Activated T-cell treated with anti-CD3 and anti-CD28 coated beads, Interleukin-2, amount 50 U/mL, for 24 hours (primary cell): ENCODE measurements around the gene HSPA1B.
A peak's percentile ranks its signal among the peaks of the same experiment; 100 is the strongest.

Experiments
- DNase-seq: peaks from one replicate; pipeline ENCODE4 v3.0.0-alpha.2; 2020
- H3K27ac Mint-ChIP-seq: 2 replicates; pipeline ENCODE4 v1.8.0; 2020; ENCODE audit warnings: mild to moderate bottlenecking, mixed read lengths
- H3K27me3 Mint-ChIP-seq: 2 replicates; pipeline ENCODE4 v1.8.0; 2020; ENCODE audit warnings: mixed read lengths
- H3K36me3 Mint-ChIP-seq: 2 replicates; pipeline ENCODE4 v1.8.0; 2020; ENCODE audit warnings: low read depth, mixed read lengths
- H3K4me1 Mint-ChIP-seq: 2 replicates; pipeline ENCODE4 v1.8.0; 2020; ENCODE audit warnings: low read depth, mixed read lengths
- H3K4me3 Mint-ChIP-seq: 2 replicates; pipeline ENCODE4 v1.8.0; 2020; ENCODE audit warnings: mild to moderate bottlenecking, moderate library complexity, mixed read lengths
- H3K9me3 Mint-ChIP-seq: 2 replicates; pipeline ENCODE4 v1.8.0; 2020; ENCODE audit warnings: mixed read lengths

The HSPA1B gene

DNA sequence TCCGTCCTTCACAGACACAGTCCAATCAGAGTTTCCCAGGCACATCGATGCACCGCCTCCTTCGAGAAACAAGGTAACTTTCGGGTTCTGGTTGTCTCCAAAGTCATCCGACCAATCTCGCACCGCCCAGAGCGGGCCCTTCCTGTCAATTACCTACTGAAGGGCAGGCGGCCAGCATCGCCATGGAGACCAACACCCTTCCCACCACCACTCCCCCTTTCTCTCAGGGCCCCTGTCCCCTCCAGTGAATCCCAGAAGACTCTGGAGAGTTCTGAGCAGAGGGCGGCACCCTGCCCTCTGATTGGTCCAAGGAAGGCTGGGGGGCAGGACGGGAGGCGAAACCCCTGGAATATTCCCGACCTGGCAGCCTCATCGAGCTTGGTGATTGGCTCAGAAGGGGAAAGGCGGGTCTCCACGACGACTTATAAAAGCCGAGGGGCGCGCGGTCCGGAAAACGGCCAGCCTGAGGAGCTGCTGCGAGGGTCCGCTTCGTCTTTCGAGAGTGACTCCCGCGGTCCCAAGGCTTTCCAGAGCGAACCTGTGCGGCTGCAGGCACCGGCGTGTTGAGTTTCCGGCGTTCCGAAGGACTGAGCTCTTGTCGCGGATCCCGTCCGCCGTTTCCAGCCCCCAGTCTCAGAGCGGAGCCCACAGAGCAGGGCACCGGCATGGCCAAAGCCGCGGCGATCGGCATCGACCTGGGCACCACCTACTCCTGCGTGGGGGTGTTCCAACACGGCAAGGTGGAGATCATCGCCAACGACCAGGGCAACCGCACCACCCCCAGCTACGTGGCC, at the start of gene HSPA1B:
Gene HSPA1B, plus strand, starts transcription at position 453 of the 794 bp plus-strand sequence. Its CDS starts 213 bp downstream, at position 666.
- H3K27ac Mint-ChIP-seq, result peak within 1 kb of the TSS; percentile 97
- no peaks in the 10 kb centered on the region for H3K9me3 Mint-ChIP-seq
- H3K4me1 Mint-ChIP-seq, result peaks cover 54% of the 10 kb centered on the region
- H3K36me3 Mint-ChIP-seq, result peaks cover 27% of the 10 kb centered on the region
- H3K4me3 Mint-ChIP-seq, result peak within 1 kb of the TSS; percentile 93
- DNase-seq, result peak; percentile 91
- no peaks in the 10 kb centered on the region for H3K27me3 Mint-ChIP-seq

DNA sequence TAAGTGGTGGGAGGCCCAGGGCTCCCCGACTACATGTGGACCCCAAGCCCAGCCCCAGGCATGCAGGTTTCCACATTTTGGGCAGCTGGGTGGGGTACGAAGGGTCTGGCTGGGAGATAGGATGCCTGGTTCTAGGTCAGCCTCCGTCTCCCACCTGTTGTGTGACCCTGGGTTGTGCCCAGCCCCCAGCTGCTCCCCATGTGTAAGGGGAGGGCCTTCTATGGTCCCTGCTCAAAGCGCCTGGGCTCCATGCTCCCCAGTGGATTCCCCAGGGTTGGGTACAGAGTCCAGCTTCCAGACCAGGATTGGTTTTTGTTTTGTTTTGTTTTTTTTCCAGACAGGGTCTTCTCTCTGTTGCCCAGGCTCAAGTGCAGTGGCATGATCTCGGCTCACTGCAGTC, 49.3 kb upstream of the HSPA1B start:
- Mint-ChIP-seq H3K4me3 (no peak overlapping the region), H3K27me3 (no peaks in the 10 kb centered on the region), H3K27ac (peak overlapping the region; percentile 71), H3K9me3 (no peaks in the 10 kb centered on the region), H3K4me1 (peaks cover 35% of the 10 kb centered on the region), H3K36me3 (peaks cover 60% of the 10 kb centered on the region)
- no peak for DNase-seq

DNA sequence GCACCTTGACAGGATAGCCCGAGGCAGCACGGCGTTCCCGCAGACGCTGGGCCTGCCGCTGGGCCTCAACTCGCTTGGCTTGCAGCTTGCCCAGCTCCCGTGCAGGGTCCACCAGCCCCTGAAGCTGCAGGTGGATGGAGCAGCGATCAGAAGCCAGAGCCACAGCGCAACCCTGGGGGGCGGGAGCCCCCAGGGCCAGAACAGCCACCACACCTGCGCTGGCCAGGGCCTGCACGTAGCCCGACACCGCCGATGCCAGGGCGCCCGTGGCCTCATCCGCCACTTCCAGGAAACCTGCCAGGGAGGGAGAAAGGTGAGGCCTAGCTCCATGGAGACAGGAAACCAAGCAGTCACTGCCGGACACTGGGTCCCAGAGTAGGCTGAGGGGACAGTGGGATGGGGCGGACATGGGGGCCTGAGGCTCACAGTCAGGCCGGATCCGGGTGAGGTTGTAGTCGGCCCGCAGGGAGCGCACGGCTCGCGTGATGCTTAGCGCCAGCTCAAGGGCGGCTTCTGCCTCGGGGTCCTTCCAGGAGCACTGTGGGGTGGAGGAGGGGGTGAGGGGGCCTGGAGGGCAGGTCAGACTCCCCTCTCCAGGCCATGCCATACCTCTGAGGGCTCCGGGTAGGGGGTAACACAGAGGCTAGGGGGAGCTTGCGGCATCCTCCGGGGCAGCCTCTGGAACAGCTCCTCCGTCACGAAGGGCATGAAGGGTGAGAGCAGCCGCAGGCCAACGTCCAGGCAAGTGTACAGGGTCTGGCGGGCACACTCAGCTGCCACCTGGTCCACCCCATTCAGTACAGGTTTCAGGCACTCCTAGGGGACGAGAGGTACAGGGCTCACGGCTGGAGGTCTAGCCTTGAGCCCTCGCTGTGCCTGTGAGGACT, 48.3 kb upstream of the HSPA1B start:
- Mint-ChIP-seq H3K27ac (no peak overlapping the region), H3K36me3 (peaks cover 70% of the 10 kb centered on the region), H3K9me3 (no peaks in the 10 kb centered on the region), H3K4me3 (no peak overlapping the region), H3K27me3 (no peaks in the 10 kb centered on the region), H3K4me1 (peaks cover 30% of the 10 kb centered on the region)
- no peak for DNase-seq

DNA sequence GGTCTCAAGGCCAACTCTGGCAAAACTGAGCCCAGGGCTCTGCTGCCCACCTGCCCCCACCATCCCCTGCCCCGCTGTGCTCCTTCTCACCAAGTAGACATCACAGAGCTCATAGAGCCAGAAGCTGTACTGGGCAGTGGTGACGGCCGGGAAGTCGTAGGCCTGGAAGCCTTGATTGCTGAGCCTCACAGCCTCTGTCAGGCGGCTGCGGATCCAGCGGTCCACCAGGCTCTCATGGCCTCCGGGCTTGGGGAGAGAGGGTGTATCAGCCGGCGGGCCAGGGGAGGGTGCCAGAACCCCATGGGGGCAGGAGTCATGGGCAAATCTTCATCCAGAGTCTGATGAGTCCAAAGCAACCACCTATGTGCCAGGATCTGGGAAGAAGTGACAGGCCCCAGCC, 47.6 kb upstream of the HSPA1B start:
- Mint-ChIP-seq H3K36me3 (peaks cover 76% of the 10 kb centered on the region), H3K27me3 (no peaks in the 10 kb centered on the region), H3K4me1 (peaks cover 29% of the 10 kb centered on the region), H3K9me3 (no peaks in the 10 kb centered on the region), H3K27ac (no peak overlapping the region), H3K4me3 (no peak overlapping the region)
- no peak for DNase-seq

DNA sequence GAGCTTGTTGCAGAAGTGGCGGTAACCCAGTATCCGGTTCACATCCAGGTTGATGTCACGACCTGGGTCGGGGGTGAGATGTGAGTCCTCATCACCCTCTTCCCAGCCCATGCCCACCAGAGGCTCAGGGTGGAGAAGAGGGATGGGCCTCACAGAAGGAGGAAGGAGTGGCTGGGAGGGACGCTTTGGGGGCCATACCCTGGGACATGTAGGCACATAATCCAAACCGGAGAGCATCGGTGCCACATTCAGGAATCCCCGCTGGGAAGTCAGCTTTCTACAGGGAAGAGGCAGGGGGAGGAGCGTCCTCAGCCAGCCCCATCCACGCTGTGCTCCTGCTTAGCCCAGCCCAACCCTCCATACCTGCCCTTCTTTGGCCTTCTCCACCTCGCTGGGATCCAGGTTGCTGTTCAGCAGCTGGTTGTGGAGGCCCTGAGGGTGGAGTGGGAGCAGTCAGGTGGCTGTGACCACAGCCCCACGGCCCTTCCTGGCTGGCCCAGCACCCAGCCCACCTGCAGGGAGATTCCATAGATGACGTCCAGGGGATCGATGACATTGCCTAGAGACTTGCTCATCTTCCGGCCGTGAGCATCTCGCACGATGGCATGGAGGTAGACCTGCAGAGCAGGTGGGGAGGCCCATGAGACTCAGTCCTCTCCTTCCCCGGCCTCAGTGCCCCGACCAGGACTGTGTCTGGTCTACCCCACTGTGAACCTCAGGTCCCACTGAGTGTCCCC, 46.9 kb upstream of the HSPA1B start:
- no peaks in the 10 kb centered on the region for H3K9me3 Mint-ChIP-seq
- H3K4me3 Mint-ChIP-seq, result no peak overlapping the region
- H3K27ac Mint-ChIP-seq, result peak overlapping the region; percentile 57
- DNase-seq, result no peak
- no peaks in the 10 kb centered on the region for H3K27me3 Mint-ChIP-seq
- H3K4me1 Mint-ChIP-seq, result peaks cover 23% of the 10 kb centered on the region
- peaks cover 84% of the 10 kb centered on the region for H3K36me3 Mint-ChIP-seq

DNA sequence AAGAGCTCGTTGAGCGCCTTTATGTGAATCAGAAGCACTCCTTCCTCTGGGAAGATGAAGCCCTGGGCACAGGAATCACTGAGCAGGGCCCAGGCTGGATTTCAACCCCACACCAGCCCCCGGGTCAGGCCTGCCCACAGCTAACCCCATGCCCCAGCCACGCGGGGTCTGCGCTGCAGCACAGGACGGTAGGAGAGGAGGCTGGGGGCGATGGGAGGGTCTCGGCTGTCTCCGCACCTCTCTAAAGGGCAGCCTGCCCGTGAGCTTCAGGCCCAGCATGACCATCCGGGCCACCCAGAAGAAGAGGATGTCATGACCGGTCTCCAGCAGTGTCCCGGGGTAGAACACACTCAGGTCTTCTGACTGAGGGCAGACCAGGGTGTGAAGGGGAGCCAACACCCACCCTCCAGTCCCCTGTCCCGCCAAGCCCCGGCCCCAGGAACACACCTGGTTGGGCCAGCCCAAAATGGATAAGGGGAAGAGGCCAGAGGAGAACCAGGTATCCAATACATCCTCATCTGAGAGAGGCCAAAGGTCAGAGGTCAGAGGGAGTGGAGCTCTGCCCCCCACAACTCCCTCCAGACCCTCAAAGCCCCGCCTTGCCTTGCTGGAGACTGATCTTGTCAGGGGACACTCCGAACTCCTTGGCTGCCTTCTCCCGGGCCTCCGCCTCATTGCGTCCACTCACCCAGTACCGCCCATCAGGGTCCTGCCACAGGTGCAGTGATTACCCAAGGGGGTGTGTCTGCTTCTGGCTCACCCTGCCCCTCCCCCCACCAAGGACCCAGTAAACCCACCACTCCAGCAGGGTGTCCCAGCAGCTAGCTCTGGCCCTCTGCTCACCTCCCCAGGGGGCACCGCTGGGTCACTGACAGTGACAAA, 46.1 kb upstream of the HSPA1B start:
- H3K9me3 Mint-ChIP-seq, result no peaks in the 10 kb centered on the region
- no peak for DNase-seq
- no peak overlapping the region for H3K4me3 Mint-ChIP-seq
- H3K27ac Mint-ChIP-seq, result no peak overlapping the region
- H3K36me3 Mint-ChIP-seq, result peaks cover 92% of the 10 kb centered on the region
- no peaks in the 10 kb centered on the region for H3K27me3 Mint-ChIP-seq
- H3K4me1 Mint-ChIP-seq, result peaks cover 19% of the 10 kb centered on the region

DNA sequence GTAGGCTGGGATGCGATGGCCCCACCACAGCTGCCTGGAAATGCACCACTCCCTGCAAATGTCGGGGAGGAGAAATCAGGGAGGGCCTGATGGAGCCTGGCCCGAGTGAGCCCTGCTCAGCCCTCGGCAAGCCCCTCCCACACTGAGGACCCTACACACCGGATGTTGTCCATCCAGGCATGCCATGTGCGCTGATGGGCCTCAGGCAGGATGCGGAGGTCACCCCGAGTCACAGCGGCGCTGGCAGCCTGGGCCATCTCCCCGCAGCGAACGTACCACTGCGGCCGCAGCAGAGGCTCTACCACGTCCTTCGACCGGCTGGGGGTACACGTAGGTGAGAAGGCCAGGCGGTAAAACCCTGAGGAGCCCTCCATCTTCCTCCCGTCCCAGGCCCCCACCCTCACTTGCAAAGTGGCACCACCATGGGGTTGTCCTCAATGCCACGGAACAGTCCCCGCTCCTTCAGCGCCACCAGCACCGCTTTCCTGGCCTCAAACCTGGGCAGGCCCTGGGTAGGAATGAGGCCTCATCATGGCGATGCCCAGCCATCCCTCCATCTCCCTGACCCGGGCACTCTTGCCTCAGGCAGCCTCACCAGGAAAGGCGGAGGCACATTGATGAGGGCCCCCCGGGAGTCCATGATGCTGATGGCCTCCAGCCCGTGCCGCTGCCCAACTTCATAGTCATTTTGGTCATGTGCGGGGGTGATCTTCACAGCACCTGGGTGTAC, 45.2 kb upstream of the HSPA1B start:
- Mint-ChIP-seq H3K27ac (no peak overlapping the region), H3K9me3 (no peaks in the 10 kb centered on the region), H3K36me3 (peaks cover 95% of the 10 kb centered on the region), H3K4me3 (no peak overlapping the region), H3K4me1 (peaks cover 11% of the 10 kb centered on the region), H3K27me3 (no peaks in the 10 kb centered on the region)
- DNase-seq, result no peak

DNA sequence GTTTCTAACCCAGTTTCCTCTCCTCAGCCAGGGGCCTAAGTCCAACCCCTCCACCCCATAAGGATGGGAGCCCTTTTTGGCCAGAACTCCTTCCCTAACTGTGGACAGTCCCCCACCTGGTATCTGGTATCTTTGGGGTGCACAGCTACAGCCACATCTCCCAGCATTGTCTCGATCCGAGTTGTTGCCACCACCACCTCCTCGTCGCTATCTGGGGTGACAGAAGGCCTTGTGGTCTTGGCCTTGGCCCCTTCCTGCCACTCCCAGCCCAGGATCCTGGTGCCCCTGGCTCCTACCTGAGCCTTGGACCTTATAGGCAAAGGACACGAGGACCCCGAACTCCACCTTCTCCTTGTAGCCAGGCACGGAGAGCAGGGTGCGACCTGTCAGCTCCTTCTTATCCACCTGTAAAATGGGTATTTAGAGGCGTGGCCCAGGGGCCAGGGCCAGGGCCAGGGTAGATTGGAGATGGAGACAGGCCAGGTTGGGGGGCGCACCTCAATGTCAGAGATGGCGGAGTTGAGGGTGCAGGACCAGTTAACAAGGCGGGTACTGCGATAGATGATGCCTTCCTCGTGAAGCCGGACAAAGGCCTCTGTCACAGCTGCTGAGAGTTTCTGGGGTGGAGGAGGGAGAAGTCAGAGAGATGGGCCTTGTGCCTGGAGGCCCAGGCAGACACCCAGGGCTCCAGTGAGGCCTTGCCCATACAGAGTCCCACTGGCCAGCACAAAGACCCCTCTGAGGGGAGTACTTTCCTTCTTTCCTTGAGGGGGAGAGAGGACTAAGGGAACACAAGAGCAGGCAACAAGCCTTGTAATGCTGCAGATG, 43.2 kb upstream of the HSPA1B start:
- no peak overlapping the region for H3K4me3 Mint-ChIP-seq
- no peaks in the 10 kb centered on the region for H3K27me3 Mint-ChIP-seq
- H3K9me3 Mint-ChIP-seq, result no peaks in the 10 kb centered on the region
- no peak overlapping the region for H3K27ac Mint-ChIP-seq
- DNase-seq, result no peak
- H3K36me3 Mint-ChIP-seq, result peaks cover 93% of the 10 kb centered on the region
- H3K4me1 Mint-ChIP-seq, result no peaks in the 10 kb centered on the region

DNA sequence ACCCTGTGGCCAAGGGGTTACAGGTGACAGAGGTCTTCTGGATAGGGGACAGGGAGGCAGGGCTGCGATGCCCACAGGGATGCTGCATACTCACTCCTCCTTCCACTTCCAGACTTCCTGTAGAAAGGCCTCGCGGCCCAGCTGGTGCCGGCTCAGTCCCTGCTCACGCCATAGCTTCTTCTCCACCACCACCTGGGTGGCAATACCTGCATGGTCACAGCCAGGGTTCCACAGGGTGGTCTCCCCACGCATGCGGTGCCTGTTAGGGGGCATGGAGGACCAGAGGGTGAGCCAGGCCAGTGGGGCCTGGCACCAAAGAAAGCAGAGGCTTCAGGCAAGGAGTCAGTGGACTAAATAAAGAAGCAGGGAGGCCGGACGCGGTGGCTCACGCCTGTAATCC, 42.1 kb upstream of the HSPA1B start:
- H3K4me1 Mint-ChIP-seq, result peaks cover 3% of the 10 kb centered on the region
- no peak for DNase-seq
- no peaks in the 10 kb centered on the region for H3K9me3 Mint-ChIP-seq
- H3K4me3 Mint-ChIP-seq, result no peak overlapping the region
- no peak overlapping the region for H3K27ac Mint-ChIP-seq
- H3K36me3 Mint-ChIP-seq, result peaks cover 89% of the 10 kb centered on the region
- no peaks in the 10 kb centered on the region for H3K27me3 Mint-ChIP-seq

DNA sequence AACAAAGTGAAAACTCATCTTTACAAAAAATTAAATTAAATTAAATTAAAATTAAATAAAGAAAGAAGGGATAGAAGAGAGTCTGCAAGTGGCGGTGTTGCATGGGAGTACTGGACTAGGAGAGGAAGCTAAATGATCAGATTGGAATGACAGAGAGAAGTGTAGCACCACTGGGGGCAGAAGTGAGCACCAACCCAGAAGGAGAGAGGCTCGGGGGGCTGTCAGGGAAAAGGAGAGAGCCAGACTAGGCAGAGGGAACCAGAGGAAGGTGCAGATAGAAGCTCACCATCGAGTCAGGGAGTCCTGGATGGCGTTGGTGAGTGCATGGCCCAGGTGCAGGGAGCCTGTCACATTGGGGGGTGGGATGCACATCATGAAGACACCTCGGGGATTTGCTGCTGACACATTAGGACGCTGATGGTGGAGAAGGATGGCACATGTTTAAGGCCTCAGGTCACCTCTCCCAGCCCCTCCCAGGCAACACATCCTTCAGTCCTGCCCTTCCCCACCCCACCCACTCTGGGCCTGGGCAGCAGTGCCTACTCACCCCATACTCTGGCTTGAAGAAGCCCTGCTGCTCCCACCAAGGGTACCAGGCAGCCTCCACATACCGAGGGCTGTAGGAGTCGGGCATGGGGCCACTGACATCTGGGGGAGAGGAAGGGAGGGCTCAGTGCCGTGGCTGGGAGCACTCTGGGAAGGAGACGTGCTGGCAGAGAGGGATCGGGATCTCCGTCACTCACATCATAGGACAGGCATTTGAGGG, 36.0 kb upstream of the HSPA1B start:
- peaks cover 73% of the 10 kb centered on the region for H3K36me3 Mint-ChIP-seq
- peaks cover 38% of the 10 kb centered on the region for H3K4me1 Mint-ChIP-seq
- peak; percentile 55 for DNase-seq
- H3K27ac Mint-ChIP-seq, result peak overlapping the region; percentile 60
- no peaks in the 10 kb centered on the region for H3K27me3 Mint-ChIP-seq
- H3K4me3 Mint-ChIP-seq, result no peak overlapping the region
- no peaks in the 10 kb centered on the region for H3K9me3 Mint-ChIP-seq

DNA sequence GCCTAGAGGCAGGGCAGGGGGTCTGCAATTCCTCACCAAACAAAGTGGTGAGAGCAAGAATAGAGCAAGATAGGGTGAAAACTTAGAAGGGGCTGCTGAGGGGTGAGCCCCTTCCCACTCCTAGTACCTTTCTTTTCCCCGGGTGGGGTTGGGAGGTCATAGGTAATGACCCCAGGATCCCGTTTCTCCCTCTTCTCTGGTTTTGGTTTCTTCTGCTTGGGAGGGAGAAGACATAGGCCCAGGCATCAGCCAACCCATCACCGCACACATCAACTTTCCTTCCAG, 35.5 kb upstream of the HSPA1B start:
- Mint-ChIP-seq H3K4me1 (peaks cover 41% of the 10 kb centered on the region), H3K27ac (peak overlapping the region; percentile 60), H3K36me3 (peaks cover 74% of the 10 kb centered on the region), H3K4me3 (no peak overlapping the region), H3K9me3 (no peaks in the 10 kb centered on the region), H3K27me3 (no peaks in the 10 kb centered on the region)
- DNase-seq, result no peak

DNA sequence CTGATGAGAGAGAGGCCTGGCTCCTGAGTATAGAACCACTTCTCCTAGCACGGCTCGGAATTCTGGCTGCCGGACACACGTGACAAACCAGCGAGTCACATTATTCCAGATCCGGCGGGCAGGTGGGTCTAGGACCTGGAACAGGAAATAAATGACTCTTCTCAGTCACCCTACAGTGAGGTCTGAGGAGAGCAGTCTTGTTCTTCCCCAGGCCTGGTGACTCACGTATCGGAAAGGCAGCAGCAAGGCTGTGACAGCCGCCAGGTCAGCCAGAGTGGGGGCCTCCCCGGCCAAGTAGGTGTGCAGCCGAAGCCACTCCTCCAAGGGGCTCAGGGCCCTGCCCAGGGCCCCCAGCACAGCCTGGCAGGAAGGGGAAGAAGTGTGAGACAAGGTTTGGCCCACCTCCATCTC, 34.8 kb upstream of the HSPA1B start:
- DNase-seq, result no peak
- no peaks in the 10 kb centered on the region for H3K9me3 Mint-ChIP-seq
- peak overlapping the region; percentile 72 for H3K27ac Mint-ChIP-seq
- no peaks in the 10 kb centered on the region for H3K27me3 Mint-ChIP-seq
- peaks cover 76% of the 10 kb centered on the region for H3K36me3 Mint-ChIP-seq
- H3K4me1 Mint-ChIP-seq, result peaks cover 47% of the 10 kb centered on the region
- H3K4me3 Mint-ChIP-seq, result peak overlapping the region; percentile 95
